Heart right ventricle (tissue), 16 donors: Measurements from ENCODE around the gene LRP5. TPM values are rescaled to one million over a fixed set of nuclear protein-coding genes. Genes with fewer than 3 reads are reported as not detected.

ENCODE experiments used
- ATAC-seq, 8 donors: fragments of 200-7000 bp; cut with Tn5 transposase; one replicate each; pipeline ENCODE4 v1.9.1; 2020; ENCODE audit warnings: mild to moderate bottlenecking in 8 of 8, moderate library complexity in 8 of 8, moderate number of reproducible peaks in 1 of 8
- DNase-seq, 2 donors: peaks; one replicate each; pipeline ENCODE4 v3.0.0-alpha.2; 2020
- H3K27ac ChIP-seq, 10 donors: fragments of 200-600 bp; sonication (generic) in 2 of 10; one replicate each; pipeline versions ENCODE4 v1.5.0 to v1.8.0; 2020 to 2022; ENCODE audit warnings: mild to moderate bottlenecking in 3 of 10
- H3K27me3 ChIP-seq, 7 donors: fragments of 200-600 bp; one replicate each; pipeline ENCODE4 v1.8.0; 2021 to 2022; ENCODE audit warnings: mild to moderate bottlenecking in 2 of 7
- H3K36me3 ChIP-seq, 9 donors: fragments of 200-600 bp; sonication (generic) in 1 of 9; one replicate each; pipeline versions ENCODE4 v1.5.0 to v1.8.0; 2020 to 2022; ENCODE audit warnings: mild to moderate bottlenecking in 2 of 9
- H3K4me1 ChIP-seq, 9 donors: fragments of 200-600 bp; sonication (generic) in 1 of 9; one replicate each; pipeline versions ENCODE4 v1.5.0 to v1.8.0; 2020 to 2022; ENCODE audit warnings: mild to moderate bottlenecking in 4 of 9
- H3K4me3 ChIP-seq, 10 donors: fragments of 200-600 bp; sonication (generic) in 2 of 10; one replicate each; pipeline versions ENCODE4 v1.5.0 to v1.8.0; 2020 to 2022; ENCODE audit warnings: mild to moderate bottlenecking in 7 of 10, moderate library complexity in 2 of 10
- H3K9me3 ChIP-seq, 11 donors: fragments of 200-600 bp in 10 of 11; sonication (generic) in 2 of 11; one replicate each; pipeline versions ENCODE4 v1.5.0 to v1.8.0; 2013 to 2022; ENCODE audit warnings: mild to moderate bottlenecking in 2 of 11, control low read depth in 1 of 11, moderate library complexity in 1 of 11
- CTCF ChIP-seq, 9 donors: fragments of 200-600 bp; sonication (generic) in 2 of 9; IDR thresholded peaks; one replicate each; pipeline versions ENCODE4 v1.5.0 to v1.8.0; 2021 to 2022; ENCODE audit warnings: antibody characterized with exemption in 9 of 9, mild to moderate bottlenecking in 5 of 9, moderate library complexity in 1 of 9
- WGBS, 2 donors: extraction: QIAGEN DNeasy Blood & Tissue Kit; methylation state at CpG; one replicate each; pipeline ENCODE4 v1.1.7; 2013; ENCODE audit warnings: inconsistent platforms in 1 of 2; 5-methylcytosine and 5-hydroxymethylcytosine counted together
- intact Hi-C, 10 donors: fragments of 100-400 bp; cut with DNase I; formaldehyde crosslinking; loops; one replicate each; pipeline versions ENCODE4 v1.11.1 to v1.14.2; 2022
- polyA plus RNA-seq, 2 donors: library from polyadenylated mRNA; stranded (reverse); fragments of 200-250 nt; gene quantifications; one replicate each; pipeline ENCODE4 v1.2.3, GENCODE V29; 2013
- total RNA-seq, 10 donors: library from RNA; stranded (reverse); fragmentation: NEBNext Ultra II Directional in 3 of 10; extraction: Animal tissue kit (Norgen Biotek cat#: 25700) in 3 of 10; gene quantifications; one replicate each; pipeline versions ENCODE4 v1.2.1 to v1.2.4, GENCODE V29; 2021 to 2023
- donor health status: Arrhythmogenic right ventricular cardiomyopathy.
- donor health status: ischemic (EF 13 %, LVEDD 7.1; RV severe dilation, severe dysfunction).
- donor health status: healthy with polysubstance abuse.
- donor health status: DM: no; HTN: yes; CAD: no.
- donor health status: DM: no; HTN: no; CAD: no.
- donor health status: ischemic (EF 25% LVEDD 6.9; RV normal size, moderate dysfunction).
- donor health status: ischemic (EF 25% LVEDD 5.7; RV mildly dilated, moderate dysfunction).
- donor health status: healthy.
- donor health status: DM: yes; HTN: yes; CAD: no.
- donor health status: Ischemic cardiomyopathy.
- donor health status: ischemic (EF 35%, LVEDD 5.7; RV mildly dilated, moderate dysfunction).
- donor health status: nonischemic (EF 11% LVEDD 7.7; RV severe dilation, severe dysfunction).
- donor health status: DM: yes; HTN: yes; CAD: no.
- donor health status: PGD.
- donor health status: ischemic (EF 29% LVEDD 5.4; RV normal size, mild dysfunction).
- donor health status: nonischemic (EF 23%, LVEDD 6.1; RV moderate dilation, normal function).

The LRP5 gene
- total and polyA plus RNA-seq, 12 donors = 23.2 to 73.3 (median 46.3) TPM

GRCh38 chr11:68392822-68393221, 80.4 kb downstream of the LRP5 start:
- intact Hi-C loops = no loop called here
- H3K4me3 ChIP-seq = no peak overlapping the region
- no peak for ATAC-seq
- 93 to 94% methylated on average over 7 of the region's 7 CpGs for WGBS, 2 donors
- peaks cover 0 to 15% (median 4%) of the 10 kb centered on the region in 9 donors for H3K4me1 ChIP-seq
- H3K27me3 ChIP-seq = no peaks in the 10 kb centered on the region
- no peaks in the 10 kb centered on the region for H3K9me3 ChIP-seq
- no peak for TF ChIP-seq CTCF (IDR thresholded peaks at IDR 0.05)
- DNase-seq = no peak
- no peak overlapping the region for H3K27ac ChIP-seq
- peaks cover 0 to 84% (median 7%) of the 10 kb centered on the region in 9 donors for H3K36me3 ChIP-seq

- H3K36me3 ChIP-seq = peaks cover 0 to 49% (median 0%) of the 10 kb centered on the region in 9 donors
- DNase-seq (no peak), ATAC-seq (no peak)
- no peaks in the 10 kb centered on the region for H3K27me3 ChIP-seq
- intact Hi-C loops = no loop called here
- peak overlapping the region in 2 of 10 donors; percentile 48 to 52 for H3K27ac ChIP-seq
- peaks cover 16 to 52% (median 37%) of the 10 kb centered on the region in 9 donors for H3K4me1 ChIP-seq
- WGBS, 2 donors = 64 to 77% methylated on average over 12 of the region's 12 CpGs
- H3K9me3 ChIP-seq = no peaks in the 10 kb centered on the region
- no peak overlapping the region for H3K4me3 ChIP-seq
- TF ChIP-seq CTCF (IDR thresholded peaks at IDR 0.05) = no peak
Measured at GRCh38 chr11:68396516-68396915, 84.1 kb downstream of the LRP5 start.

GRCh38 chr11:68397256-68397655, 84.9 kb downstream of the LRP5 start:
- DNase-seq (no peak), ATAC-seq (no peak)
- peaks cover 16 to 55% (median 40%) of the 10 kb centered on the region in 9 donors for H3K4me1 ChIP-seq
- H3K9me3 ChIP-seq = no peaks in the 10 kb centered on the region
- peaks cover 0 to 49% (median 0%) of the 10 kb centered on the region in 9 donors for H3K36me3 ChIP-seq
- no peak overlapping the region for H3K4me3 ChIP-seq
- H3K27ac ChIP-seq = peak overlapping the region in 2 of 10 donors; percentile 13 to 52
- 91 to 94% methylated on average over 14 of the region's 14 CpGs for WGBS, 2 donors
- no peak for TF ChIP-seq CTCF (IDR thresholded peaks at IDR 0.05)
- intact Hi-C loops = no loop called here
- no peaks in the 10 kb centered on the region for H3K27me3 ChIP-seq

GRCh38 chr11:68398995-68399851, 86.8 kb downstream of the LRP5 start:
- H3K4me1 ChIP-seq = peaks cover 16 to 55% (median 40%) of the 10 kb centered on the region in 9 donors
- TF ChIP-seq CTCF (IDR thresholded peaks at IDR 0.05) = no peak
- peak overlapping the region; percentile 62 to 93 (median 84) for H3K27ac ChIP-seq
- H3K27me3 ChIP-seq = no peaks in the 10 kb centered on the region
- ATAC-seq (peak; percentile 68 to 90 (median 88)), DNase-seq (peak; percentile 80 to 85)
- peaks cover 0 to 49% (median 9%) of the 10 kb centered on the region in 9 donors for H3K36me3 ChIP-seq
- peak overlapping the region in 1 of 10 donors; percentile 4 for H3K4me3 ChIP-seq
- 16 to 17% methylated on average over 17 of the region's 17 CpGs for WGBS, 2 donors
- H3K9me3 ChIP-seq = no peaks in the 10 kb centered on the region
- intact Hi-C loops = no loop called here
